HG03066 (cell line): ENCODE measurements around the gene SUMO3.

ENCODE experiments used
- ATAC-seq: cut with Tn5 transposase; IDR thresholded peaks from one replicate; pipeline ENCODE4 v1.9.1; 2021; ENCODE audit warnings: low read depth; ENCODE audit not compliant: unreplicated experiment

The SUMO3 gene

DNA sequence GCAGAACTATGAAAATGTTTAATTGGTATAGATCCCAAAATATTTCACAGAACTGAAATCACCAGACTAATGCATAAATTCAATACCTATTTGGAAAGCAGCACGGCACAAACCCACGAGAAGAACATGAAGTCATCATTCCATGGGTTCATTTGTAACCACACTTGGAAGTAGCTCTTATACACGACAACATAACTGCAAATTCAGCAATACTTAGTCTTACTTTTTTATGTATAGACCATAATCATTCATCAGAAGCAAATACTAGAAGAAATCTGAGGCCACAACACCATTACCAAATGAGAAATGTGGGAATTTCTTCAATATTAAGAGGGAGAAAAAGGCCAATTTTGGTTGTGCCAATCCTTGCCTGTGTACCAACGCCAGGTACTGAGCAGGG, 12.0 kb downstream of the SUMO3 start:
- no peak for ATAC-seq

DNA sequence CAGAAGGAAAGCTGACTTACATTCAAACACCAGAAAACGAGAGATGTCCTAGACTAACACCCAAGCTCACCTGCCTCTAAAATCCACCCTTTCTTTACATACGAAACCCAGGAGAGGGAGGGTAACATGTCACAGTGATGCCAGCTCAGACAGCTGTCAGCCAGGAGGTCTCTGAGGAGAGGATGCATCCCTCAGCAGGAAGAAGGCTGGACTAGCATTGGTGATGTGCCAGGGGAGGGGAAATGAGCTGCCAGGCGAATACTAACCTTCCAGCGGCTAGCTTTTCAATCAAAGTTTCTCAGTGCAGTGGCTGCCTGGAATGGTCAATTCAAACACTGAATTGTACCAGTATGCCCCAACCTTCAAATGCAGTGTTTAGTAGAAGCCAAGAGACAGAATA, 12.6 kb downstream of the SUMO3 start:
- no peak for ATAC-seq

GRCh38 chr21:44804762-44805161, 13.1 kb downstream of the SUMO3 start:
- ATAC-seq, result no peak

DNA sequence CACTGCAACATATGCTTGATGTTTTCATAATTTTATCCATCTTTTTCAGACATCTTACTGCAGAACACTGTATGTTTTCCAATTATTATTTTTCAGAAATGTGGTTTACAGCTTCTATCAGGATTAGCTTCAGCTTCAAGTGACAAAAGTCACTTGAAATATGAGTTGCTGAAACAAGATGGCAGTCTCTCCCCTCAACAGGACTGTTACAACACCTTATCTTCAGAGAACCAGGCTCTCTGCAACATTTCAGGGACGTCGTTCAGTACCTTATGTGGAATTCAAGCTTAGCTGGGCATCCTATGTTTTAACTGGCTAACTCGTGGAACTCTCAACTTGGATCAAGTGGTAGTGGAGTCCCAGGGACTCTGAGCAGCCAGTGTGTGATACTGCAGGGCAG, 14.2 kb downstream of the SUMO3 start:
- no peak for ATAC-seq

DNA sequence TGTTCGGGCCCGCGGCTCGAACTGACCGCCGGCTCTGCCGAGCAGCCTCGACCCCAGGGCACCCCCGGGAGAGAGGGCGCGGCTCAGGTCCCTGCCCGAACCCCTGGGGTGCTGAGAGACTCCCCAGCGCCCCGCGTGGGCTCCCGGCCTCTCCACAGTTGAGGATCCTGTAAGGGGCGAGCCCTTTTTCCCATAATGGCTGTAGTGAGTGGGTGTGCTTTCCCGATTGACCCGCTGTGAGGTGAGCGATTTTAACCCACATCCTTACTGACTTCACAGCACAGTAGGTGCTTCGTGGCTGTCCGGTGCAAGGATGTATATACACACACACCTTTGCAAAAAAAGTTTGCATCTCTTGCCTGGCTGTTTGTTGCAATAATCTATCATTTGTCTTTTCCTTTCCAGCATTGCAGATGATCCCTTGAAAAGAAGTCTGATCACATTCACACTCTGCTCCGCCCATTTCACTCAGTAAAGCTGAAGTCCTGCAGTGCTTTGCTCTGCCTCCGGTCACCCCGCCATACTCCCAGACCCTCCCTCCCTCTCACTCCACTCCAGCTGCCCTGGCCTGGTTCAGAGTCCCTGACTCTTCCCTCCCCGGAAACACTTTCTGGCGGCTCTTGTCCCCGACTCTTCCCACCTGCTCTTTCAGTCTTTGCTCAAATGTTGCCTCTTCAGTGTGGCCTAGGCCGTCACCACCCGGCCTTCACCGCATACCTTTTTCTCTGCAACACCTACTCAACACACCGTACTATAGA, 15.3 kb downstream of the SUMO3 start:
- no peak for ATAC-seq

GRCh38 chr21:44801468-44802395, 16.1 kb downstream of the SUMO3 start, which contains the start of gene UBE2G2:
TSS of gene UBE2G2 (minus strand) at chr21:44801820. CDS start at chr21:44801748, 72 bp downstream.
- ATAC-seq, result peak; percentile 70

DNA sequence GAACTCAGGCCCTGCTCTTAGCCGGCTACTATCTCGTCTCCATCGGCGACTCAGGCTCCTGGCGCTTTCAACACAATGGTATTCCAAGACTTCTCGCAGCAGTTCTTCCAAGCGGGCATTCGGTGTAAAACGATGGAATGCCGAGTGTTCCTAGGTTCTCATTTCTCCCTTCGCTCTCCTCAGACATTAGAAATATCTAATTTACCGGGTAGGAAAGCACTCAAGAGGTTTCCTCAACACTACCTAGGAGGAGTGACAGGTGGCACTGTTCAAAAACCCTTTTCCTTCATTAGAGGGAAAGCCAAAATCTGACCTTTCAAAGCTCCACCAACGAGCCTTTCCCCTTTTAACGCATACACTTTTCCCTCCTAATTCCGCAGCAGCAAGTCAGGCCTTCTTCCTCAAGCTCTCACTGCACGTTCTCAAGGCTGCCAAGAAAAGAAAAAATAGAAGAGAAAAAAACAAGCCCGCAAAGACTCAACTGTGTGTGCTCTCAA, 16.8 kb downstream of the SUMO3 start:
- ATAC-seq, result no peak

DNA sequence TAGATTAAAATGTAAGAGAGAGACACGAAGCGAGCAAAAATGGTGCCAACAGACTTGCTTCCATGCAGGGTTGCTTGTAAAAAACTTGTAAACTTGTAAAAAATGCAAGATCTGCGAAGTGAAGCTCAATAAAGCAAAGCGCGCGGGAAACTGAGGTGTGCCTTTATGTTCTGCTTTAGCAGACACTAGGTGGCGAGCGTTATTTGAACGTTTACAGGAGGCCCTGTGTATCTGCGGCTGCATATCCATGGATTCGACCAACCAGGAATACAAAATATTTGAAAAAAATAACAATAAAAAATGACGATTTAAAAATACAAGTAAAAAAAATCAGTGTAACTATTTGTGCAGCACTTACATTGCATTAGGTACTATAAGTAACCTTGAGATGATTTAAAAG, 17.8 kb downstream of the SUMO3 start:
- no peak for ATAC-seq

- no peak for ATAC-seq
Measured at GRCh38 chr21:44799646-44800045, 18.2 kb downstream of the SUMO3 start.

DNA sequence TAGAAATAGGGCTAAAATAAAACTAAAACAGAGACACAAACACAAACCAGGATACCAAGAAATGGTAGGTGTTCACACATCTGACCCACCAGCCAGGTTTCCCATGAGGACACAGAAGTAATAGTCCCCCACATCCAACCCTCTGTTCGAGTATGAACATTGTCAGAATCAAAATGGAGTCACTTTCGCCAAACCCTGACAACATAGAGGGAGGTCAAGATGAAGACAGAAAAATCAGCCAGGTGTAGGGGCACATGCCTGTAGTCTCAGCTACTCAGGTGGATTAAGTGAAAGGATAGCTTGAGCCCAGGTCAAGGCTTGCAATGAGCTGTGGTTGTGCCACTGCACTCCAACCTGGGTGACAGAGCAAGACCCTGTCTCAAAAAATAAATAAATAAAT, 20.1 kb downstream of the SUMO3 start:
- ATAC-seq, result no peak

DNA sequence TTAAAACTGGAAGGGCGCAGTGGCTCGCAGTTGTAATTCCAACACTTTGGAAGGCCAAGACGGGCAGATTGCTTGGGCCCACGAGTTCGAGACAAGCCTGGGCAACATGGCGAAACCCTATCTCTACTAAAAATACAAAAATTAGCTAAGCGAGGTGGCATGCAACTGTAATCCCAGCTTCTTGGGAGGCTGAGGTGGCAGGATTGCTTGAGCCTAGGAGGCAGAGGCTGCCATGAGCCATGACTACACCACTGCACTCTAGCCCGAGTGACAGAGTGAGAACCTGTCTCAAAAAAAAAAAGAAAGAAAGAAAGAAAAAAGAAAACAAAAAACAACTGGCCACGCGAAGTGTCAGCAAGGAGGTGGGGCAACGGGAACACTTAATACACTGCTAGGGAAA, 22.5 kb downstream of the SUMO3 start:
- ATAC-seq, result no peak

GRCh38 chr21:44793592-44794374, 24.1 kb downstream of the SUMO3 start:
- ATAC-seq, result no peak

DNA sequence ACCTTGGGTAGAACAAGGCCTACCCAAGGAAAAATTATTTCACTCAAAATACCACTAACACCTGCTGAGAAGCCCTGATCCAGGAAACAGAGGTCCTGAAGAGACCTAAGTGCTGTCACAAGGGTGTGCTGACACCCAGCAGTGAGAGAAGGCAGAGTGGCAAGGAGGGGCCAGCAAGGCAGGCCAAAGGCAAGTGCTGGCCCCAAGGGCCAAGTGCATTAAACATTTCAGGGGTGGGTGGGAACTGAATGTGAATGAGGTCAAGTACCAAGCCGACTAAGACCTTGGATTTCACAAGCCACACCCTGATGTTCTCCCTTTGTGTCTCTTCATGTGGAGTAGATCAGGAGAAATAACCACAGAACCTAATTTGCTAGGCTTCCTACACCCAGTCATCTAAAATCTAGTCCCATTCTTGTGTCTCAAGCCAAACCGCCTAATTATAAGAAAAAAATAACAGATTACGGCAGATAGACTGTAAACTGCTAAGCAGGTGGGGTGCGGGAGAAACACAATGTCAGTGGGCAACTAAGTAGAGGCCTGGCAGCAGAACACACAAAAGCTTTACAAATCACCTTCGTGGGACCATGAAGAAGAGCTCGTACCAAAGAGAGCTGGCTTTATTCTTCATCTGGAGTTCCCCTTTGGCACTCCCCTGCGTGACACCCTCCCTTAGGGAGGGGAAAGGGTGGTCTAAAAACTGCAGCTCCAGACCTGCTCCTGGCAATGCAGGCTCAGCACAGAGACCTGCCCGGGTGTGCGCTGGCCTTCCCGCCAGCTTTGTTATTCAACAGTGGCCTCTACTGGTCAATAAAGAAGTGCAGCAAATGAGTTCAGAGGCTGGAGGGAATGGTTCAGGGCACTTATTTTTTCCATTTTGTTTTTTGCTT, 24.9 kb downstream of the SUMO3 start:
- ATAC-seq, result no peak

GRCh38 chr21:44791993-44792392, 25.9 kb downstream of the SUMO3 start:
- ATAC-seq, result no peak

GRCh38 chr21:44791246-44791645, 26.6 kb downstream of the SUMO3 start:
- ATAC-seq, result no peak

- no peak for ATAC-seq
Measured at GRCh38 chr21:44790368-44790767, 27.5 kb downstream of the SUMO3 start.

GRCh38 chr21:44789880-44790279, 28.0 kb downstream of the SUMO3 start:
- ATAC-seq, result no peak

GRCh38 chr21:44785620-44786335, 32.1 kb downstream of the SUMO3 start:
- ATAC-seq, result no peak

DNA sequence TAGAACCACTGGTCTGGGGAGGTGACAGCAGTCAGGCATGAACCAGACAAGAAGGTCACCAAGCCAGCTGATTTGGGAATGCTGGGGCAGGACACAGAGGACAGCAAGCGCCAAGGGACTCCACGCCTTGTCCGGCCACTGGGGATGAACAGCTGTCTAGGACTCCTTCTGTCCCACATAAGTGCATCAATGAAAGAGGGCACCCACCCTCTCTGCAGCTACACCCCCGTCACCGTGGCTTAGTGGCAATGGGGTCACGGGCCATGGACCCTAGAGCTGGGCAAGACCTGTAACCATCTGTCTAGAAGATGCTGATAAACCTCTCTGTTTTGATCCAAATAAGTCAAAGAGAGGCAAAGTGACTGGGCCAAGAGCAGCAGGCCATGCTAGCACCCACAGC, 33.1 kb downstream of the SUMO3 start:
- no peak for ATAC-seq
